Measurements from ENCODE around the gene CUX1. TPM values are rescaled to one million over a fixed set of nuclear protein-coding genes. Genes with fewer than 3 reads are reported as not detected.

The CUX1 gene
- total RNA-seq, 1 experiment from 2014 or later, result 39.6 TPM

DNA sequence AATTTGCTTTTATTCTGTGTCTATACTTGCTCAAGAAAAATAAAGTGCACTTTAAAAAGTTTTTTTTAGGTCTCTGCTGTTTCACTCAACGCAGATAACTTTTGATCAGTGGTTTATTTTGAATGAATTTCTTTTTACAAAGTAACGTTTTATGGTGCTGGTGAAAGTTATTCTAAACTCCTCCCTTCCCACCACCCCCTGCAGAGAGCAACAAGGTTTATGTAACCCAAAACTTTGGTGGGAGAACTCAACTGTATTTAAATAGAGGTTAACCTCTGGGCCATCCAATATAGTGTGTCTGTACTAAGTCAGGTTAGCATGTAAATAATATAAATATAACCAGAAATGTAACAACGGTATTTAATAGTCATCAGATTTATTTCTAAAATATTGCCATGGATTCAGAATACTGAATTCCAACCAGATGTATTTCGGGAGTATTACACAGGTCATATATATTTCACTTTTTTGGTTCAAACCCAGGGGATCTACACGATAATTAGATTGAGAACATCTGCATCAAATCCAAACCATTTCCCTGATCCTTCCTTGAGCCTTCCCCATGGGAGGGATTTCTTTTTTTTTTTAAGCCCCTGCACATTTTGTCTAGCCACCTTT is 3.9 kb upstream of the CUX1 start:
- ChIA-PET CTCF (interaction anchor here (1.0 to 1.5 kb wide), 2 partner anchors 43 to 270 kb away, joined by 3 to 5 read pairs; no protein-coding TSS in a partner anchor), POLR2A (ENCODE audit: unreplicated experiment) (no interaction called here)
- Histone ChIP-seq H4K20me1 (ENCODE audit: low read length) (peaks cover 7% of the 10 kb centered on the region), H2AFZ (ENCODE audit: low read length) (peak overlapping the region; percentile 91), H3F3A (ENCODE audit: low read length, unreplicated experiment) (no peaks in the 10 kb centered on the region), H3K9me3 (ENCODE audit: low read length) (no peaks in the 10 kb centered on the region), H3K9ac (ENCODE audit: low read length) (peak overlapping the region; percentile 95), H3K4me1 (ENCODE audit: insufficient read depth, low read length) (peaks cover 26% of the 10 kb centered on the region), H3K4me2 (ENCODE audit: low read length) (peak overlapping the region; percentile 94), H3K36me3 (ENCODE audit: low read depth, low read length) (no peaks in the 10 kb centered on the region), H3K4me3 (ENCODE audit: low read length) (peak overlapping the region; percentile 68), H3K27me3 (ENCODE audit: low read length) (no peaks in the 10 kb centered on the region), H3K27ac (ENCODE audit: low read length) (no peak overlapping the region), H3K9me2 (replicated peaks; ENCODE audit: low read length) (no peaks in the 10 kb centered on the region), H3K79me2 (ENCODE audit: low read length) (peaks cover 22% of the 10 kb centered on the region)
- no TSS peak for BruUV-seq (replicated peaks)
- intact Hi-C loops (cut with micrococcal nuclease), result loop anchor here (1.0 to 2.0 kb wide), 7 partner anchors 43 to 423 kb away; no protein-coding TSS in a partner anchor
- ATAC-seq (no peak), DNase-seq (no peak)
- TF ChIP-seq EZH2 (IDR thresholded peaks at IDR 0.05; ENCODE audit: low read length, unreplicated experiment), result no peak
- TF ChIP-seq, protein P1, sequence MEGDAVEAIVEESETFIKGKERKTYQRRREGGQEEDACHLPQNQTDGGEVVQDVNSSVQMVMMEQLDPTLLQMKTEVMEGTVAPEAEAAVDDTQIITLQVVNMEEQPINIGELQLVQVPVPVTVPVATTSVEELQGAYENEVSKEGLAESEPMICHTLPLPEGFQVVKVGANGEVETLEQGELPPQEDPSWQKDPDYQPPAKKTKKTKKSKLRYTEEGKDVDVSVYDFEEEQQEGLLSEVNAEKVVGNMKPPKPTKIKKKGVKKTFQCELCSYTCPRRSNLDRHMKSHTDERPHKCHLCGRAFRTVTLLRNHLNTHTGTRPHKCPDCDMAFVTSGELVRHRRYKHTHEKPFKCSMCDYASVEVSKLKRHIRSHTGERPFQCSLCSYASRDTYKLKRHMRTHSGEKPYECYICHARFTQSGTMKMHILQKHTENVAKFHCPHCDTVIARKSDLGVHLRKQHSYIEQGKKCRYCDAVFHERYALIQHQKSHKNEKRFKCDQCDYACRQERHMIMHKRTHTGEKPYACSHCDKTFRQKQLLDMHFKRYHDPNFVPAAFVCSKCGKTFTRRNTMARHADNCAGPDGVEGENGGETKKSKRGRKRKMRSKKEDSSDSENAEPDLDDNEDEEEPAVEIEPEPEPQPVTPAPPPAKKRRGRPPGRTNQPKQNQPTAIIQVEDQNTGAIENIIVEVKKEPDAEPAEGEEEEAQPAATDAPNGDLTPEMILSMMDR (conservative IDR thresholded peaks at IDR 0.05; ENCODE audit: low read depth, low read length), result no peak
- no peak for TF ChIP-seq EZH2phosphoT487 (IDR thresholded peaks at IDR 0.05; ENCODE audit: borderline replicate concordance, low read length)

DNA sequence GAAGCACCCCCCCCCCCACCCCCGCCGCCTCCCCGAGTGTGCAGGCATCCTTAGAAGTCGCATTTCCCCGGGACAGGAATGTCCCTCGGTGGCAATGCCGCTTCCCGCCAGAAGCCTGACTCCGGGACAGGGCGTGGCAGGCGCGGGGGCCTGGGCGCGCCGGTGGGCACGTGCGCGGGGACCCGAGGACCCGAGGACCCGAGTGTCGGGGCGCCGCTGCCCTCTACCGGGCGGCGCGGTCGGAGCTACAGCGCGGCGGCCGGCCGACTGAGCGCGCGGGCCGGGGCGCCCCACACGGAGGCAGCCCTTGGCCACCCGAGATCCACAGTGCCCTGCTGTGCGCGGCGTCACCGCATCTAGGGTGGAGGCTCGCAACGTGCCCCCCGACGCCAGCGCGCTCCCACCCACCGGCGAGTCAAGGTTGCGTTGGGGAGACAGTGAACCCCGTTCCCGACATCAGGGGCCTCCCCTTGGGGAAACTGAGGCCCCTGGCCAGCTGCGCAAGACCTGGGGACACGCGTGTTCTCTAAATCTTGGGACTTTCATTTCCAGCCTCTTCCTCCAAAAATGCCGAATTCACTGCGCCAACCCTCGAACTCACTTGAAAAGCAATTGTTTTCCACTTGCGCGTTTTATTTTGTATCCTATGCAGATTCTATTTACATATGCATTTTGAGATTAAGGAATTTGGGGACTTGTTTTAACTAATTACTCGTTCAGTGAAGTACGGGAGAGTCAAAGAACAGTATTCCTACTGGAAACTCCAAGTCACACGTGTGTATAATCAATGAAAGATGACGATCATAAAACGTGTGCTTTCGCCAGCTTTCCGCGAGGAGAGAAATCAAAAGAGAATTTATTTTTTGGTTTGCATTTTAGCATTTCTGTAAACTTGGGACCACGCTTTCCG is 3.1 kb upstream of the CUX1 start:
- POLR2A ChIA-PET (ENCODE audit: unreplicated experiment), result interaction anchor here (0.6 to 0.8 kb wide), 2 partner anchors 69 to 296 kb away, joined by 8 to 17 read pairs; no protein-coding TSS in a partner anchor
- TSS peak; percentile 82 for BruUV-seq (replicated peaks)

More for the DNA sequence above, 3.1 kb upstream of the CUX1 start:
- CTCF ChIA-PET, result interaction anchor here (1.0 to 1.5 kb wide), 2 partner anchors 42 to 271 kb away, joined by 3 to 5 read pairs; no protein-coding TSS in a partner anchor
- TF ChIP-seq, protein P1 (conservative IDR thresholded peaks at IDR 0.05; ENCODE audit: low read depth, low read length), result peak; percentile 41; the same call in 1 of the 2 replicates
- TF ChIP-seq EZH2phosphoT487 (IDR thresholded peaks at IDR 0.05; ENCODE audit: borderline replicate concordance, low read length), result no peak
- H3K9me2 ChIP-seq (replicated peaks; ENCODE audit: low read length), result no peaks in the 10 kb centered on the region
- H3K4me1 ChIP-seq (ENCODE audit: insufficient read depth, low read length), result peaks cover 31% of the 10 kb centered on the region
- H3K79me2 ChIP-seq (ENCODE audit: low read length), result peaks cover 31% of the 10 kb centered on the region
- DNase-seq (peak; percentile 66), ATAC-seq (peak; percentile 55)
- peak overlapping the region; percentile 84 for H3K4me2 ChIP-seq (ENCODE audit: low read length)
- no peaks in the 10 kb centered on the region for H3K27me3 ChIP-seq (ENCODE audit: low read length)
- H3K27ac ChIP-seq (ENCODE audit: low read length), result peak overlapping the region; percentile 63
- H4K20me1 ChIP-seq (ENCODE audit: low read length), result peaks cover 13% of the 10 kb centered on the region
- peak overlapping the region; percentile 95 for H3K9ac ChIP-seq (ENCODE audit: low read length)
- no peaks in the 10 kb centered on the region for H3K36me3 ChIP-seq (ENCODE audit: low read depth, low read length)
- H3F3A ChIP-seq (ENCODE audit: low read length, unreplicated experiment), result no peaks in the 10 kb centered on the region
- intact Hi-C loops (cut with micrococcal nuclease), result loop anchor here (1.0 to 2.0 kb wide), 7 partner anchors 42 to 422 kb away; no protein-coding TSS in a partner anchor
- peak overlapping the region; percentile 69 for H2AFZ ChIP-seq (ENCODE audit: low read length)
- peak overlapping the region; percentile 68 for H3K4me3 ChIP-seq (ENCODE audit: low read length)
- H3K9me3 ChIP-seq (ENCODE audit: low read length), result no peaks in the 10 kb centered on the region
